K562 (cell line): ENCODE measurements around the gene TRAPPC5. TPM values are rescaled to one million over a fixed set of nuclear protein-coding genes. Genes with fewer than 3 reads are reported as not detected.

Experiments
- ATAC-seq: fragments of 200-7000 bp; cut with Tn5 transposase; 3 replicates; pipeline ENCODE4 v1.9.1; 2020; ENCODE audit warnings: moderate library complexity
- BruUV-seq: library from RNA; stranded (reverse); fragments of 400-500 nt; replicated peaks from 2 replicates; lab custom pipeline; 2021; lab: Mats Ljungman, UMichigan
- CTCF ChIA-PET: fragments of 300-600 bp; formaldehyde crosslinking; extraction: SDS; loops from one replicate; lab custom pipeline; 2021; ENCODE audit warnings: low intra/inter-chr PET ratio; lab: Yijun Ruan, JAX
- POLR2A ChIA-PET: fragments of 300-600, 350-650 bp; sonication (Branson Sonifier 250); formaldehyde crosslinking; extraction: SDS; loops from one replicate; lab custom pipeline; 2021; ENCODE audit warnings: antibody characterized with exemption, inconsistent platforms; lab: Yijun Ruan, JAX
- DNase-seq, 4 experiments: peaks; one replicate each; pipeline versions ENCODE4 v3.0.0 to v3.0.0-alpha.2; 2011 to 2018; ENCODE audit warnings: low spot score in 3 of 4, mixed read lengths in 3 of 4; ENCODE audit errors: extremely low read depth in 1 of 4
- FAIRE-seq: peaks from 2 replicates; lab custom pipeline; 2011; peaks lifted over from hg19 to GRCh38; lab: Jason Lieb, UNC
- H2AFZ ChIP-seq: 2 replicates; pipeline ENCODE4 v1.6.0; 2011; ENCODE audit warnings: low read depth, low read length, control low read depth, inconsistent platforms
- H3K27ac ChIP-seq: fragments of 200-600 bp; 3 replicates; pipeline ENCODE4 v1.8.0; 2011; ENCODE audit warnings: low read depth, mild to moderate bottlenecking, control low read depth, inconsistent platforms, low read length, moderate library complexity, mixed read lengths; ENCODE audit errors: extremely low read depth
- H3K27me3 ChIP-seq, 2 experiments: fragments of 300-600 bp in 1 of 2; 2 replicates in 1 of 2; 3 replicates in 1 of 2; pipeline versions ENCODE4 v1.6.0 to v1.8.0; 2011; ENCODE audit warnings: inconsistent platforms in 2 of 2, low read length in 2 of 2, mild to moderate bottlenecking in 1 of 2, mixed read lengths in 1 of 2, moderate library complexity in 1 of 2; ENCODE audit not compliant: control insufficient read depth in 2 of 2, insufficient read depth in 2 of 2
- H3K36me3 ChIP-seq: fragments of 300-600 bp; 3 replicates; pipeline ENCODE4 v1.8.0; 2011; ENCODE audit warnings: mild to moderate bottlenecking, low read length, inconsistent platforms; ENCODE audit not compliant: control insufficient read depth, insufficient read depth
- H3K4me1 ChIP-seq, 2 experiments: fragments of 200-600 bp in 1 of 2; replicated peaks in 1 of 2; 2 replicates in 1 of 2; 3 replicates in 1 of 2; pipeline versions ENCODE4 v1.5.1 to v1.8.0; 2011; ENCODE audit warnings: inconsistent platforms in 2 of 2, low read length in 2 of 2, mild to moderate bottlenecking in 1 of 2, mixed read lengths in 1 of 2, moderate library complexity in 1 of 2; ENCODE audit not compliant: control insufficient read depth in 2 of 2, insufficient read depth in 2 of 2
- H3K4me2 ChIP-seq: 2 replicates; pipeline ENCODE4 v1.6.1; 2011; ENCODE audit warnings: low read length, control low read depth, inconsistent platforms, mixed read lengths; ENCODE audit not compliant: insufficient read depth
- H3K4me3 ChIP-seq: fragments of 200-600 bp; sonication (generic), shearing (Covaris generic); 2 replicates; pipeline ENCODE4 v1.5.1; 2016; ENCODE audit warnings: control low read depth, inconsistent platforms
- H3K79me2 ChIP-seq: fragments of 200-600 bp; 3 replicates; pipeline ENCODE4 v1.8.0; 2011; ENCODE audit warnings: low read length, inconsistent platforms; ENCODE audit not compliant: control insufficient read depth, insufficient read depth
- H3K9ac ChIP-seq, 2 experiments: 2 replicates each; pipeline versions ENCODE4 v1.6.0 to v1.6.1; 2011; ENCODE audit warnings: low read depth in 2 of 2, low read length in 2 of 2, control low read depth in 1 of 2, inconsistent platforms in 1 of 2, mild to moderate bottlenecking in 1 of 2, mixed read lengths in 1 of 2; ENCODE audit not compliant: insufficient read depth in 1 of 2
- H3K9me1 ChIP-seq: one replicate; pipeline ENCODE4 v1.6.0; 2011; ENCODE audit warnings: inconsistent platforms, mild to moderate bottlenecking, low read length, moderate library complexity; ENCODE audit not compliant: control insufficient read depth, insufficient read depth
- H3K9me3 ChIP-seq: replicated peaks from 2 replicates; pipeline ENCODE4 v1.5.1; 2011; ENCODE audit warnings: low read depth, low read length, inconsistent platforms; ENCODE audit not compliant: control insufficient read depth, insufficient read depth
- H4K20me1 ChIP-seq: replicated peaks from 2 replicates; pipeline ENCODE4 v1.6.1; 2011; ENCODE audit warnings: low read length, inconsistent platforms, mixed read lengths; ENCODE audit not compliant: control insufficient read depth, insufficient read depth
- CHCHD3 ChIP-seq: fragments of 250-450 bp; sonication (Bioruptor Pico); IDR thresholded peaks from 2 replicates; pipeline ENCODE4 v2.1.2; 2022; ENCODE audit warnings: mild to moderate bottlenecking
- DACH1 ChIP-seq: fragments of 450-650 bp; IDR thresholded peaks from 2 replicates; pipeline ENCODE4 v1.6.1; 2018; ENCODE audit not compliant: partially characterized antibody
- GTF3C2 ChIP-seq: IDR thresholded peaks from 3 replicates; pipeline ENCODE4 v1.6.1; 2011; ENCODE audit warnings: borderline replicate concordance, mild to moderate bottlenecking, moderate library complexity; ENCODE audit not compliant: insufficient read length; ENCODE audit errors: extremely low read depth
- MAFG ChIP-seq: fragments of 450-650 bp; conservative IDR thresholded peaks from 2 replicates; pipeline ENCODE4 v1.6.1; 2016; ENCODE audit warnings: missing genetic modification characterization, missing compliant biosample characterization
- NR2C1 ChIP-seq, 2 experiments: fragments of 450-650 bp; IDR thresholded peaks; 2 replicates each; pipeline ENCODE4 v1.6.1; 2017; ENCODE audit warnings: mild to moderate bottlenecking in 2 of 2, antibody characterized with exemption in 1 of 2, inconsistent platforms in 1 of 2, missing compliant biosample characterization in 1 of 2, missing genetic modification characterization in 1 of 2
- ZNF561 ChIP-seq: fragments of 450-650 bp; formaldehyde crosslinking; conservative IDR thresholded peaks from 2 replicates; pipeline ENCODE4 v1.4.0; 2020; ENCODE audit warnings: mild to moderate bottlenecking, moderate library complexity
- ZNF75A ChIP-seq: fragments of 450-650 bp; formaldehyde crosslinking; IDR thresholded peaks from 2 replicates; pipeline ENCODE4 v1.4.0; 2020; ENCODE audit warnings: mild to moderate bottlenecking
- WGBS: fragments of 100-300 bp; shearing (Covaris generic); methylation state at CpG from one replicate; pipeline ENCODE4 v1.1.6; 2016; ENCODE audit warnings: low coverage, mixed read lengths; ENCODE audit not compliant: insufficient coverage; ENCODE audit errors: missing lambda C conversion rate; 5-methylcytosine and 5-hydroxymethylcytosine counted together
- in situ Hi-C: fragments of 300-500 bp; cut with MboI; formaldehyde crosslinking; loops from 4 replicates; pipeline ENCODE4 v1.15.0; 2018; ENCODE audit warnings: inconsistent platforms, mixed read lengths
- intact Hi-C: fragments of 100-400 bp; cut with micrococcal nuclease; formaldehyde crosslinking; loops from 2 replicates; pipeline ENCODE4 v1.14.2; 2022
- polyA plus RNA-seq, 8 experiments: library from polyadenylated mRNA; depleted of rRNA in 4 of 8; stranded (reverse) in 5 of 8; unstranded in 3 of 8; fragments of >200 nt; fragmentation: Nextera tagmentation in 2 of 8; fragmentation: Illumina TruSeq in 1 of 8; extraction: Ambion mirVana in 2 of 8; extraction: Trizol in 1 of 8; gene quantifications; 2 replicates each; pipeline versions ENCODE4 v1.2.1 to v1.2.3, GENCODE V29; 2011 to 2014; ENCODE audit warnings: inconsistent platforms in 1 of 8, missing spikeins in 1 of 8
- total RNA-seq, 7 experiments: library from RNA; depleted of rRNA in 6 of 7; stranded (reverse); fragments of >200 nt in 6 of 7; fragmentation: Illumina TruSeq in 2 of 7; extraction: Trizol in 2 of 7; gene quantifications; 2 replicates each; pipeline versions ENCODE4 v1.2.1 to v1.2.3, GENCODE V29; 2011 to 2021; ENCODE audit warnings: low replicate concordance in 1 of 7

The TRAPPC5 gene
- total and polyA plus RNA-seq, 9 of the 15 experiments (the other 6 are each of a cell fraction or from before 2014, with no cell fraction given): 2.0 to 76.9 (median 29.3) TPM

DNA sequence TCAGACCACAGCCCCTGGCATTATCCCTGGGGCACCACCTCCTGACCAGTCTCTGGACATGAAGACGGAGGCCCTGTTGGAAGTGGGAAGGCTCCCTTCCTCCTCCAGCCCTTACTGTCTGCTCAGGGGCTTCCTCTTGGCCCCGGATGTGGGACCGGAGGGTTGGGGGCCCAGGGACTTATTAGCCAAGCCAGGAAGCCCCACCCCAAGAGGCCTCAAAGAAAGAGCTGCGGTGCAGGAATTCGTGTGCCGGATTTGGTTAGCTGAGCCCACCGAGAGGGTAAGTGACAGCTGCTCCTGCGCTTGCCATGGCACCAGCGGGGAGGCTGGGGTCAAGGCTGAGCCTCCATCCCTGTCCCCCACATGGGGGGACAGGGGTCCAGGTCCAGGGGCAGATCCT is 11.8 kb upstream of the TRAPPC5 start, which contains the start of gene RETN:
Gene RETN, plus strand, starts transcription at position 208 of the 400 bp plus-strand sequence. CDS start 278 bp downstream, outside the sequence.
- TF ChIP-seq CHCHD3 (CRISPR knock-in tag) (no peak), NR2C1 (IDR thresholded peaks at IDR 0.05) (no peak), NR2C1 (tag; IDR thresholded peaks at IDR 0.05) (no peak), DACH1 (no peak), ZNF561 (no peak), MAFG (tag) (no peak), ZNF75A (CRISPR knock-in tag) (no peak), GTF3C2 (no peak)
- ChIA-PET POLR2A (interaction anchor here (0.8 to 1.3 kb wide), 3 partner anchors 14 to 146 kb away, joined by 3 read pairs; partner anchors contain the start of gene MCOLN1), CTCF (no interaction called here)
- no peak for FAIRE-seq
- intact Hi-C loops: no loop called here
- 4% methylated on average over 9 of the region's 9 CpGs for WGBS
- no peaks in the 10 kb centered on the region for H4K20me1 ChIP-seq
- no peaks in the 10 kb centered on the region for H3K79me2 ChIP-seq
- peaks cover 0 to 10% of the 10 kb centered on the region in 2 experiments; a peak in 2 of 5 replicates for H3K4me1 ChIP-seq
- no peak within 1 kb of the TSS for H2AFZ ChIP-seq
- no peak for ATAC-seq
- H3K9me1 ChIP-seq: no peaks in the 10 kb centered on the region
- no peaks in the 10 kb centered on the region for H3K36me3 ChIP-seq
- H3K27me3 ChIP-seq: peaks cover 21 to 43% of the 10 kb centered on the region in 2 experiments; a peak in 4 of 5 replicates
- H3K4me3 ChIP-seq: no peak within 1 kb of the TSS
- H3K9me3 ChIP-seq: peaks cover 2% of the 10 kb centered on the region; the same call in 1 of the 2 replicates
- no peak within 1 kb of the TSS for H3K4me2 ChIP-seq
- in situ Hi-C loops: no loop called here
- no peak for DNase-seq
- no peak within 1 kb of the TSS; a peak in 1 of 4 replicates for H3K9ac ChIP-seq
- no peak within 1 kb of the TSS for H3K27ac ChIP-seq
- BruUV-seq: no TSS peak
